NCI-H446 (cell line): ENCODE data around the gene HSPB2.

Experiments
- DNase-seq, 2 experiments: peaks; one replicate each; lab custom pipeline; 2025; lab: John Stamatoyannopoulos, UW

The HSPB2 gene

DNA sequence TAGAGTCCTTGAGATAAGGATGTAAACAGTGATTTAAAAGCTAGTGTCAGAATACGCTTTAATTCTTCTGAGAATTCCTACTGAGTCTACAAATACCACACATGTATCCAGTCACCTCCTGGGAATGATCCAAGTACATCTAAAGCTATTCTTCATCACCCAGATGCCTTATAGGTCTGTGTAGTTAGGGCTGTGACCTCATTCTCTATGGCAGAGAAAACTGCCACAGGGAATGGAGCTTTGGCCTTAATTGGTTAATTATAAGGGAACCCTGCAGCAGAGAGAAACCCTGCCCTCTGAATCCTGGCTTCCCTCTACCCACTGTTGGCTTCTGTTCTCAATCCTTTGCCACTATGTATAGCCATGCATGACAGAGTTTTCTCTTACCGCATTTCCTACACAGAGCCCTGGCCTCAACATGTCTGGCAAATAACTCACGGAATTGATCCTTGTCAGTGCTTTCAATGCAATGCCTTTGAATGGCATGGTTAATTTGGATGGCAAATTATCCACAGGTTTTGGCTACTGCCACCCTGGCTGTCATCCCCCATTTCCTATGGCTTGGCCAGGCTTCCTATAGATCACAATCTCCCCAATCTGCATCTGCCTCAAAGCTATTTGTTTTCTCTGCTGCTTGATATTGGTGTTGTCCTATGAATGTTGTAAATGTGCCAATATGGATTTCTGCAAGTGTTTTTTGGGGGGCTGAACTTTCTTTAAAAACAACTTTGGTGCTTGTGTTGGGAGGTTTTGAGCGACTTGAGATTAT lies 27.5 kb downstream of the HSPB2 start:
- peak; percentile 91 for DNase-seq

DNA sequence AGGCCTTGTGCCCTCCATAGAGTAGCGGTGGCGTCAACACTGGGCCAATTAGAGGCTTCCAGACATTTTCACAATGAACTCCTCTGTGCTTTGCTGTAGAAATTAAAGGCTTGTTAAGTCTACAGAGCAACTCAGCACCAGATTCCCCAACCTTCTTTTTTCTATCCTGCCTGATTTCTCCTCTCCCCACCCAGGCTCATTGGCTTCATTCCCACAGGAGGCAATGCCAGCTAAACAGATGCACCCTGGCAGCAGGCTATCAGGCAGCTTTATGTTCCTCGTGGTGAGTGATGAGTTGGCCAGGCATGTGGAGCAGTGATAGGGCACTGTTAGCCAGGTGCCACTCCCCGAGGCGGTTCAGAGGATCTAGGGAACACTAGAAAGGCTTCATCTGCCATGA lies 29.4 kb downstream of the HSPB2 start:
- DNase-seq: peak; percentile 96 to 98

DNA sequence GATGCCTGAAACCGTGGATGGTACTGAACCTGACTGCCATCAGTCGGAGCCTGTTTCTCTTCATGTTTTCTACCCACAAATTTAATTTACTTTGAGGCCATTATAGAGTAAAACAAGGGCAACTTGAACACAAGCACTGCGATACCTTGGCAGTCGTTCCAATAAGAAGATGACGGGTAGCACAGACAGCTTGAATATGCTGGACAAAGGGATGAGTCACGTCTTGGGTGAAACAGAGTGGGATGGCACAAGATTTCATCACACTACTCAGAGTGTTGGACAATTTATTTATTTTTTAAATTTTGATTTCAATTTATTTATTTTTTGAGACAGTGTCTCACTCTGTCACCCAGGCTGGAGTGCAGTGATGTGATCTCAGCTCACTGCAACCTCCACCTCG lies 30.3 kb downstream of the HSPB2 start:
- peak in 1 of 2 experiments; percentile 62 for DNase-seq

DNA sequence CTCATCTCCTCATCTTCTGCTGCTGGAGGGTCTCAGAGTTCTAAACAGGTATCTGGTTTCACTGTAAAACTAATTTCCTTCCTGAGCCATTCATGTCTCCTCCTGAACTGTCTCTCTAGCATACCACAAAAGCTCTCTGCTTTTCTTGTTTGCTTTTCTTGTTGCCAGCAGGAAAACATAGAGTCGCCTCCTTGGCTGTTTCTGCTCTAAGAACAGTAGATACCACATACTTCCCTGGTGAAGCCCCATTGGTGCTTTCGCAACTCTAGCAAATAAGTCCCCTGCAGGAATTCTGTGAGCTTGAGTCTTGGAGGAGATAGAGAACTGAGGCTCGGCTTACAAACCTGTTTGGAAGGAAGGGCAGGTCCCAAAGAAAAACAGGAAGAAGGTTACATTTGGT lies 31.6 kb downstream of the HSPB2 start:
- peak in 1 of 2 experiments; percentile 25 for DNase-seq

DNA sequence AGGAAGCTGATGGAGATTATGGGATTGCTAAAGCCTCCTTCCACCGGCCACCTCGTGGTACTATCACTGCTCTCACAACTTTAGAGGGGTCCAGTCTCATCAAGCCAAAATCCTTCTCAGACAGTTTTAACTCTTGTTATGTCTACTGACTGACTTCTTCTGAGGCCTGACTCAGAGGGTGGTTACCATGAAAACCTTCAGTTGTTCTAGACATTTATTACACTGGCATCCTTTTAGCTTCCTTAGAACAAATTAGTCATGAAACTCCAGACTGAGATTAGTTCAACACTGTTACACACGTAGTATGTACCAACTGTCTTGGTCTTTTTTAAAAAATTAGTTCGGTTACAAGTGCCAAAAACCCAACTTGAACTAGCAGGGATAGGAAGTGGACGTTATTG lies 32.1 kb downstream of the HSPB2 start:
- DNase-seq: peak in 1 of 2 experiments; percentile 74

DNA sequence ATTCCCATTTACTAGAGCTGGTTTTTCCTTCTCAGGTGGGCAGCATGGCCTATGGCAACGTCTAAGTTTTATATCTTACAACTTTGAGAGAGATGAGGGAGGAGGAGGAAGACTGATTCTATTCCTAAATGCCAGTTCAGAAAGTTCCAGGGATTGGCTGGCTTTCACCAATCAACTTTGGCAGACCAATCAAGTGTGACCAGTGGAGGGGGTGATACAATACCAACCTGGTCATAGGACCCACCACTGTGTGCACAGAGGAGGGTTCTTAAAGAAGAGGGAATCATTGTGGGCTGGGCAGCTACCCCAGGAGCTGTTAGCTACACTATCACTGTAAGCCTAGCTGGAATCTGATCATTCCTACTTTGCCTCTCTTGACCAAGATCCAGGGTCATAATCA lies 32.7 kb downstream of the HSPB2 start:
- peak in 1 of 2 experiments; percentile 64 for DNase-seq

DNA sequence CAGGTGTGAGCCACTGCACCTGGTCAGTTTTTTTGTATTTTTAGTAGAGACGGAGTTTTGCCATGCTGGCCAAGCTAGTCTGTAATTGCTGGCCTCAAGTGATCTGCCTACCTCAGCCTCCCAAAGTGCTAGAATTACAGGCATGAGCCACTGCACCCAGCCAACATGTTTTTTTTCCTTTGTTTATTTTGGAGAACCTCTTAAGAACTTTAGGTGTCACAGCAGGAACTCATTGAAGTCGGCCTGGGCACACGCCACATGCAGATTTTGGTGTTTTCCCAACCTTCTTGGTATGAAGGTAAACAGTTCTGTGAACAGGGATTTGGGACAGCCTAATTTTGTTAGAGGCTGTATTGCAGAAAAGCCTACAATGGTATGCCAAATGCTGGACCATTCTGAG lies 34.0 kb downstream of the HSPB2 start:
- DNase-seq: peak in 1 of 2 experiments; percentile 26

DNA sequence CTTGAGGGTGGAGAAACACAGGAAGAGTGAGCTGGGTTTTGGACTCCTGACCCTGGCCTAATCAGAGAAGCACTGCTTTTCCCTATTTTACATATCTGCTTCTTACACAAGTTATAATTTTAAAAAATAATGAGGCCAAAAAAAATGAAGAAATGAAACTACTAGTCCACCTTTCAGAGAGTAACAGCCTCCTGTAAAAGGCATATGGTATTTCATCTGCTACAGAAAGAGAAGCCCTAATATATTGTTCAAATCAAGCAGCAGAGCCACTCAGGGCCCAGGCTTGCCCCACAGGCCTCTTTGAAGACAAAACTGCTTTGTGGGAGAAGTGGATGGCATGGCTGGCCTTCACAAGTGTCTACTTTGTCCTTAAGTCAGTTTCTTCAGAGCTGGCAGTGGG lies 34.6 kb downstream of the HSPB2 start:
- no peak for DNase-seq

DNA sequence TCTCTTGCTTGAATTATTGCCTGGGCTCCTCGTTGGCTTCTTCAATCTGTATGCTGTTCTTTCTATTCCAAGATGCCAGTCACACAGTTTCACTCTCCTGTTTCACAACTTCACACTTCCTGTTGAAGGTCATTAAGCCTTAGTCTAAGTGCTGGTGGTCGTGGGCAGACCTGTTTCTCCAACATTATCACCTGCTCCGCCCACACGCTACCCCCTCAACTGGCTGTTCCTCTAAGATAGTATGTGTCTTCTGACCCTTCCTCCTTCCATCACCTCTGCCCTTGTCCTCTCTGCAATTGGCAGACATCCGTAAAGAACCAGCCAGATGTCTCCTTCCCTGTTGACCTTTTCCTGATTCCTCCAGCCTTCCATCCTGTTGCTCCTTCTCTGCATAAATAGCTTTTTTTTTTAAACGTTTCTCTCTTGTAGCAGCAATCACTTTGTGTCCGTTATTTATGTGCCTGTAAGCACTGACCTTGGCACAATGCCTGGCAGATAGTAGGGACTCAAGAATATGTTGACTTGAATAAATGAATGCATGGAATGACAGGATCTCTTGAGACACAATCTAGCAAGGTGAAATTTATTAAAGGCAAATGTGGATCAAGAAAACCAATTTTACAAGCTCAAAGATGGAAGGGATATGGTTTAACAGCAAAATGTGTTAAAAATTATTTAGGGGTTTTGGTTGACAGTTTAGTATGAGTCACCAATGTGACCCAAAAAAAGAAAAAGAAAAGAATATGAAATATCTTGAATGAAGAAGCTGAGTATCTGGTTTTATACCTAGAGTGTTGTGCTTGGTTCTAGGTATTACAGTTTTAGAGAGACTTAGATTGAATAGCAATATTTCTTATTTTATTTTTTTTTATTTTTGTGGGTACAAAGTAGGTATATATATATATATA lies 37.2 kb downstream of the HSPB2 start:
- DNase-seq: no peak

DNA sequence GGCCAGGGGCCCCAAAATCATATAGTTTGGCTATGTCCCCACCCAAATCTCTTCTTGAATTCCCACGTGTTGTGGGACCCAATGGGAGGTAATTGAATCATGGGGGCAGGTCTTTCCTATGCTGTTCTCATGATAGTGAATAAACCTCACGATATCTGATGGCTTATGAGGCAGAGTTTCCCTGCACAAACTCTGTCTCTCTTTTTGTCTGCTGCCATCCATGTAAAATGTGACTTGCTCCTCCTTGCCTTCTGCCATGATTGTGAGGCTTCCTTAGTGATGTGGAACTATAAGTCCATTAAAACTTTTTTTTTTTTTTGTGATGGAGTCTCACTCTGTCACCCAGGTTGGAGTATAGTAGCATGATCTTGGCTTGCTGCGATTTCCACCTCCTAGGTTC lies 39.0 kb downstream of the HSPB2 start:
- no peak for DNase-seq

DNA sequence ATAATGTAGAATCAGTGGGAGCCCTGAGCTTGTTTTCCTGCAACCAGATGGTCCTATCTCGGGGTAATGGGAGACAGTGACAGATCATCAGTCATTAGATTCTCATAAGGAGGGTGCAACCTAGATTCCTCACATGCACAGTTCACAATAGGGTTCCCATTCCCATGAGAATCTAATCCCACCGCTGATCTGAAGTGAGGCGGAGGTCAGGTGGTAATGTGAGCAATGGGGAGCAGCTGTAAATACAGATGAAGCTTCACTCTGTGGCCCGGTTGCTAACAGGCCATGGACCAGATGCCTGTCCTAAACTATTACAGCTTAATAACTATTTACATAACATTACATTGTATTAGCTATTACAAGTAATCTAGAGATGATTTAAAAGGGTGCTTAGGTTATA lies 41.6 kb downstream of the HSPB2 start:
- no peak for DNase-seq

DNA sequence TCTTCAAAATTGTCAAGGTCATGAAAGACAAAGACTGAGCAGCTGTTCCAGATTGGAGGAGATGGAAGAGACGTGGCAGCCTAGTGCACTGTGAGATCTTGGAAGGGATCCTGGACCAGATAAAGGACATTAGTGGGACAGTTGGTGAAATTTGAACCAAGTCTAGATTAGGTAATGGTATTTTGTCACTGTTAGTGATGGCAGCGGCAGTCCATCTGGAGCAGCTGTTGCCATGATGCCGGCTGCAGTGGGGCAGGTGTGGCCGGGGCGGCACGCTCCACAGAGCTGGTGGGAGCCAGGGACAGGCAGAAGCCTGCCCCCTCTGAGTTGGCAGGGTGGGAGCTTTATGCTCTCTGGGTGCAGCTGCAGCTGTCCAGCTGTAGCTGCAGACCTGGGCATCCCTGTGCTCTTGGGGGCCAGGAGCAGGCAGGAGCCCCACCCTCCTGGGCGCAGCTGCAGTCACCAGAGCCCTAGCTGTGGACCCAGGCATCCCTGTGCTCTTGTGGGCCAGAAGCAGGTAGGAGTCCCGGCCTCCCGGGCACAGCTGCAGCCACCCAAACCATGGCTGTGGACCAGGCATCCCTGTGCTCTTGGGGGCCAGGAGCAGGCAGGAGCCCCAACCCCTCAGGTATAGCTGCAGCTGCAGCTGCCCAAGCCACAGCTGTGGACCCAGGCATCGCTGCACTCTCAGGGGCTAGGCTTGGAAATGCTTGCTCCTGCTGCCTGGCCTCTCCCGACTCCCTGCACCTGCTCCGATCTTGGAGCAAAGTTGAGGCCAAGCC lies 45.3 kb downstream of the HSPB2 start:
- peak in 1 of 2 experiments; percentile 76 for DNase-seq

DNA sequence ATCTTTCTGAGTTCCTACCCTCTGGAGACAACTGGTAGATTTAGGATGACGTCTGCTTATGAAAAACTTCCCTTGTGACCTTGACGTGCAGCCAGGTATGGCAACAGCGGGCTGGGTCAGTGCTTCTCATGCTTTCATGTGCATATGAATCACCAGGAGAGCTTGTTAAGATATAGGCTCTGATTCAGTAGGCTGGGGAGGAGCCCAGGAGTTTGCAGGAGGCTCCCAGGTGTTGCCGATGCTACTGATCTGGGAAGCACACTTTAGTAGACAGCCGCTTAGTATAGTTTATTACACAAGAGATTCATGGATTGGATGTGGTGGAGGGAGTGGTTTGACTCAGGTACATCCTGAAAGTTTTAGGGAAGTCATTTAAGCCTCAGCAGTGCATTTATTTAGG lies 48.4 kb downstream of the HSPB2 start:
- DNase-seq: no peak

DNA sequence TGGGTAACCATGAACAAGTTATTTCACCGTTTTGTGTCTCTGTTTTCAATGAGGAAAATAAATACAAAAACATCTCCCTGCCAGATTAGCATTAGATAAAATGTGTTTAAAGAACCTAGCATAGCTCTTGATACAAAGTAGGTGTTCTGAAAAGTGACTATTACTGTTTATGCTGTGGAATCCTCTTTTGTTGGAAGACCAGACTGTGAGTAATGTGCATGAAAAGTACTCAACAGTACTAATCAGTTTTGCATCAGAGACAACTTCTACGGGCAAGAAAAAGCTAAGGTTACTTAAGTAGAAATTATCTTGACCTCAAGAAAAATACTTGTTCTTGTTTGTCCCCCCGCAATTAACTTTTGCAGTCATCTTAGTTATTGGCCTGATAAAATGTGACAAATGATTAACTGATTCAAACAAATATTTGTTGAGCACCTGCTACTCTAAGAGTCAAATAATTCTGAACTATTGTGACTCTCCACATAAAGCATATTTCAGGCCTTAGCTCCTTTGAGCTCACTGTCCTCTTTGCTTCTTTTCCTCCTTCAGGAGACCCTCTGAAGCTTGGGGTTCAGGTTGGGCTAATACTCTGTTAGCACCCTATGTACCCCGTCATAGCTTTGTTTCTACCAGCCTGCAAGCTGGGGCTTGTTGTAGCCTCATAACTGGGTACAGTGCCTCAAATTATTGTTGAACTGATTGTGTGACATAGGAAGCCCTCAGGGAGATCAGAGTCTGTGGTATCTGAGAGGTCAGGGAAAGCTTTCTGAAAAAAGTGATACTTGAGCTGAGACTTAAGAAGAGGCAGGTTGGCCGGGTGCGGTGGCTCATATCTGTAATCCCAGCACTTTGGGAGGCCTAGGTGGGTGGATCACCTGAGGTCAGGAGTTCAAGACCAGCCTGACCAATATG lies 49.1 kb downstream of the HSPB2 start:
- DNase-seq: no peak
